ENCODE results near the gene MYO1H. TPM values are rescaled to one million over a fixed set of nuclear protein-coding genes. Genes with fewer than 3 reads are reported as not detected.

MYO1H gene
- total and polyA plus RNA-seq, 2 of the 8 experiments (the other 6 are each of a cell fraction or from before 2014, with no cell fraction given): 0.03 TPM; not detected in 1

DNA sequence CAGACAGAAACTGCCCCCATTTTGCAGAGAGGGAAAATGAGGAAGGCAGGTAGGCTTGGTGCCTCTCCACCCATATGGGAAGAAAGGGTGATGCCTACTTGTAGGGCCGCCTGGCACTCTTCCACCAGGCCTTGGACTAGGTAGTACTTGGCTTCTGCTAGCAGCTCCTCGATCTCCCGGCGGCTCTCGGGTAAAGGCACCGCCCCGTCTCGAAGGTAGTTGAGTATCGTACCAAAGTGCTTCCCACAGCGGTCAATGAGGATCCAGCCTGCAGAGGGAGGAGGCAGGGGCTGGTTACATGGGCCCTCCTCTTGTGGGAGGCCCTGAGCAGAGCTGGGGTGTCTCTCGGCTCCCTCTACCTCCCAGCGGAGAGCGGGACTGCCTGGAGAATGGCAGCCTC is 112.8 kb downstream of the MYO1H start:
- Histone ChIP-seq H4K8ac (ENCODE audit: extremely low read depth, insufficient read depth, low read length) (no peak overlapping the region), H4K91ac (replicated peaks; ENCODE audit: insufficient read length, low read length) (peak overlapping the region; percentile 71), H3K4me3 (ENCODE audit: extremely low read depth in 1 of 4, insufficient read depth in 2 of 4, low read depth in 3 of 4, low read length in 4 of 4) (no peak overlapping the region; a peak in 2 of 8 replicates), H2BK12ac (ENCODE audit: low read depth, low read length) (peak overlapping the region; percentile 93), H3K23me2 (ENCODE audit: low read depth, low read length) (peaks cover 2% of the 10 kb centered on the region; the same call in 1 of the 2 replicates), H4K5ac (ENCODE audit: insufficient read length, low read depth, low read length) (no peak overlapping the region), H4K20me1 (replicated peaks in 1 of 2; ENCODE audit: control insufficient read depth in 1 of 2, insufficient read depth in 2 of 2, low read length in 2 of 2) (no peaks in the 10 kb centered on the region), H3K9ac (replicated peaks in 1 of 4; ENCODE audit: extremely low read depth in 1 of 4, low read depth in 3 of 4, low read length in 3 of 4) (no peak overlapping the region; a peak in 1 of 7 replicates), H3K4me1 (replicated peaks in 1 of 4; ENCODE audit: control insufficient read depth in 3 of 4, insufficient read depth in 4 of 4, low read length in 3 of 4) (peaks cover 43 to 69% (median 52%) of the 10 kb centered on the region in 4 experiments), H2BK20ac (ENCODE audit: low read length) (peak overlapping the region; percentile 83; the same call in 1 of the 2 replicates), H3K14ac (ENCODE audit: insufficient read length) (no peak overlapping the region), H2BK120ac (replicated peaks; ENCODE audit: low read depth, low read length) (no peak overlapping the region), H2BK5ac (ENCODE audit: low read depth, low read length) (peak overlapping the region; percentile 99), H3K36me3 (ENCODE audit: control insufficient read depth in 2 of 4, insufficient read depth in 4 of 4, low read length in 3 of 4) (peaks cover 10 to 29% (median 18%) of the 10 kb centered on the region in 4 experiments; a peak in 7 of 8 replicates), H3K27ac (ENCODE audit: low read depth, low read length) (peak overlapping the region; percentile 69; the same call in 1 of the 2 replicates), H3K4me2 (ENCODE audit: insufficient read depth in 1 of 2, low read depth in 2 of 2, low read length in 2 of 2) (no peak overlapping the region), H3K18ac (ENCODE audit: extremely low read depth, low read length) (peak overlapping the region; percentile 66; the same call in 1 of the 2 replicates), H3K9me3 (ENCODE audit: insufficient read depth in 2 of 2, low read depth in 1 of 2, low read length in 1 of 2) (no peaks in the 10 kb centered on the region), H3K27me3 (replicated peaks in 1 of 4; ENCODE audit: control insufficient read depth in 3 of 4, extremely low read depth in 1 of 4, insufficient read depth in 3 of 4, low read length in 3 of 4) (no peaks in the 10 kb centered on the region), H2BK15ac (ENCODE audit: low read length) (peak overlapping the region; percentile 82; the same call in 1 of the 2 replicates), H3K79me2 (ENCODE audit: control insufficient read depth in 1 of 2, insufficient read depth in 2 of 2, low read length in 2 of 2) (peaks cover 9 to 74% of the 10 kb centered on the region in 2 experiments), H3K56ac (replicated peaks; ENCODE audit: insufficient read length, low read depth, low read length) (no peak overlapping the region), H3K79me1 (ENCODE audit: low read depth, low read length) (peaks cover 9% of the 10 kb centered on the region), H3K23ac (ENCODE audit: insufficient read length) (no peak overlapping the region), H2AK5ac (ENCODE audit: low read depth, low read length) (peak overlapping the region; percentile 97), H3K4ac (replicated peaks; ENCODE audit: insufficient read length, low read depth, low read length) (peak overlapping the region; percentile 63), H2AFZ (ENCODE audit: low read length) (no peak overlapping the region)
- POLR2A ChIA-PET (ENCODE audit: partially characterized antibody): no interaction called here
- DNase-seq (ENCODE audit: low read depth in 1 of 2, low spot score in 2 of 2): no peak
- CTCF ChIA-PET (ENCODE audit: partially characterized antibody): interaction anchor here (1.0 to 19.5 kb wide), 4 partner anchors 11 to 29 kb away, joined by 3 to 245 read pairs (median 5); no protein-coding TSS in a partner anchor
- 92% methylated on average over 12 of the region's 13 CpGs; no CpG with 5 or more reads in 1 of the 2 experiments for WGBS, 2 experiments (ENCODE audit: extremely low coverage in 1 of 2, insufficient coverage in 1 of 2, insufficient read length in 1 of 2, insufficient replicate concordance in 2 of 2, low coverage in 1 of 2, low lambda C conversion rate in 2 of 2, missing lambda C conversion rate in 1 of 2)
- FAIRE-seq: no peak
- TF ChIP-seq POLR2A (IDR thresholded peaks at IDR 0.05; ENCODE audit: control extremely low read depth in 1 of 2, low read depth in 2 of 2, low read length in 2 of 2) (no peak), TEAD4 (IDR thresholded peaks at IDR 0.05; ENCODE audit: low read depth, low read length) (no peak), TAF1 (IDR thresholded peaks at IDR 0.05; ENCODE audit: low read depth, low read length) (no peak), CREB1 (IDR thresholded peaks at IDR 0.05) (no peak), NRF1 (IDR thresholded peaks at IDR 0.05; ENCODE audit: low read depth, low read length) (no peak), EP300 (IDR thresholded peaks at IDR 0.05; ENCODE audit: borderline replicate concordance in 1 of 2, low read depth in 2 of 2, low read length in 2 of 2) (no peak), CEBPB (IDR thresholded peaks at IDR 0.05; ENCODE audit: low read depth, low read length) (no peak)
- TF ChIP-seq, protein P1, sequence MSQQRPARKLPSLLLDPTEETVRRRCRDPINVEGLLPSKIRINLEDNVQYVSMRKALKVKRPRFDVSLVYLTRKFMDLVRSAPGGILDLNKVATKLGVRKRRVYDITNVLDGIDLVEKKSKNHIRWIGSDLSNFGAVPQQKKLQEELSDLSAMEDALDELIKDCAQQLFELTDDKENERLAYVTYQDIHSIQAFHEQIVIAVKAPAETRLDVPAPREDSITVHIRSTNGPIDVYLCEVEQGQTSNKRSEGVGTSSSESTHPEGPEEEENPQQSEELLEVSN (IDR thresholded peaks at IDR 0.05): no peak
